GM12865 (cell line): Measurements from ENCODE around the gene GDE1.

Experiments used
- DNase-seq: peaks from one replicate; pipeline ENCODE4 v3.0.0; 2010; ENCODE audit warnings: low read depth
- H3K4me3 ChIP-seq: 2 replicates; pipeline ENCODE4 v1.5.1; 2011; ENCODE audit warnings: mild to moderate bottlenecking, low read depth, low read length, control low read depth
- TF ChIP-seq, protein P1 (sequence below): IDR thresholded peaks from 2 replicates; pipeline ENCODE4 v1.5.1; 2011; ENCODE audit warnings: low read length, control low read depth, low read depth, inconsistent platforms; ENCODE audit not compliant: insufficient read depth; ENCODE audit errors: missing control alignments

Gene GDE1

DNA sequence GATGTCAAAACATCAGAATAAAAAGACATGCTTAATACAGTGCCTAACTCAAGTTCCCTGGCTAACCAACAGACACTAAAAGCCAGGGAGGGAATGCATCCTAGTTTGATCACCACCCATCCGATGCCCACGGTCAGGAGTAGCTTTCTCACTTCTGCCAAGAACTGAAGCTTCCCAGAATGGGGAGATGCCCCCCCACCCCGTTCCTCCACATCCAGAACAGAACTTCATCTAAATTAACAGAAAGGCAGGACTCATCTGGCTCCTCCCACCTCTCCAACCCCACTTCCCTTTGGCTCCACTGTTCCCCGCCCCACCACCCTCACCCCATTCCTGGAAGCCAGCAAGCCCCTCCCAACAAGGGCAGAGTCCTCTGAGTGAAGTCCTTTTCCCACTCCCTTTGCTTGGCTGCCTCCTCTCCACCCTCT is 33.7 kb downstream of the GDE1 start:
- TF ChIP-seq, protein P1, sequence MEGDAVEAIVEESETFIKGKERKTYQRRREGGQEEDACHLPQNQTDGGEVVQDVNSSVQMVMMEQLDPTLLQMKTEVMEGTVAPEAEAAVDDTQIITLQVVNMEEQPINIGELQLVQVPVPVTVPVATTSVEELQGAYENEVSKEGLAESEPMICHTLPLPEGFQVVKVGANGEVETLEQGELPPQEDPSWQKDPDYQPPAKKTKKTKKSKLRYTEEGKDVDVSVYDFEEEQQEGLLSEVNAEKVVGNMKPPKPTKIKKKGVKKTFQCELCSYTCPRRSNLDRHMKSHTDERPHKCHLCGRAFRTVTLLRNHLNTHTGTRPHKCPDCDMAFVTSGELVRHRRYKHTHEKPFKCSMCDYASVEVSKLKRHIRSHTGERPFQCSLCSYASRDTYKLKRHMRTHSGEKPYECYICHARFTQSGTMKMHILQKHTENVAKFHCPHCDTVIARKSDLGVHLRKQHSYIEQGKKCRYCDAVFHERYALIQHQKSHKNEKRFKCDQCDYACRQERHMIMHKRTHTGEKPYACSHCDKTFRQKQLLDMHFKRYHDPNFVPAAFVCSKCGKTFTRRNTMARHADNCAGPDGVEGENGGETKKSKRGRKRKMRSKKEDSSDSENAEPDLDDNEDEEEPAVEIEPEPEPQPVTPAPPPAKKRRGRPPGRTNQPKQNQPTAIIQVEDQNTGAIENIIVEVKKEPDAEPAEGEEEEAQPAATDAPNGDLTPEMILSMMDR = no peak
- H3K4me3 ChIP-seq = no peak overlapping the region

DNA sequence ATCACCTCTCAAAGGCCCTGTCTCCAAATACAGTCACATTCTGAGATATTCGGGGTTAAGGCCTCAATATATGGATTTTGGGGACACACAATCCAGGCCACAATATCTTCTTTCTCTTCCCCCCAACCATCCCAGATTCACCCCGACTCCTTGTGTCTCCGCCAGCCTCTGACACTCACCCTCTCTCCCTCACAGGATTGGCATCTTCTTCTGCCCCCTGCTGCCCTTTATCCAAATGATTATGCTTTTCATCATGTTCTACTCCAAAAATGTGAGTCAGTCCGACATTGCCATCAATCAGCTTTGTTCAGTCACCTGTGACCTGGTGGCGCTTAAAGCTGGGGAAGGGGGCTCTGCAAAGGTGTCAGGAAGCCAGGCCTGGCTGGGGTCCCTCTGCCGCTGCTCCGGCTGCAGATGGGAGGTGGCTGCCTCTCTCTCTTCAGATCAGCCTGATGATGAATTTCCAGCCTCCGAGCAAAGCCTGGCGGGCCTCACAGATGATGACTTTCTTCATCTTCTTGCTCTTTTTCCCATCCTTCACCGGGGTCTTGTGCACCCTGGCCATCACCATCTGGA is 35.1 kb downstream of the GDE1 start:
- TF ChIP-seq, protein P1 = no peak
- DNase-seq = no peak
- H3K4me3 ChIP-seq = no peak overlapping the region

More for the DNA sequence above, 33.7 kb downstream of the GDE1 start:
- DNase-seq = no peak

GRCh38 chr16:19486051-19486450 is 35.8 kb downstream of the GDE1 start:
- no peak overlapping the region for H3K4me3 ChIP-seq
- TF ChIP-seq, protein P1 = no peak
- no peak for DNase-seq

GRCh38 chr16:19485611-19486010 is 36.3 kb downstream of the GDE1 start:
- TF ChIP-seq, protein P1 = no peak
- DNase-seq = no peak
- no peak overlapping the region for H3K4me3 ChIP-seq

GRCh38 chr16:19484096-19484495 is 37.8 kb downstream of the GDE1 start:
- DNase-seq = no peak
- TF ChIP-seq, protein P1 = no peak
- no peak overlapping the region for H3K4me3 ChIP-seq

DNA sequence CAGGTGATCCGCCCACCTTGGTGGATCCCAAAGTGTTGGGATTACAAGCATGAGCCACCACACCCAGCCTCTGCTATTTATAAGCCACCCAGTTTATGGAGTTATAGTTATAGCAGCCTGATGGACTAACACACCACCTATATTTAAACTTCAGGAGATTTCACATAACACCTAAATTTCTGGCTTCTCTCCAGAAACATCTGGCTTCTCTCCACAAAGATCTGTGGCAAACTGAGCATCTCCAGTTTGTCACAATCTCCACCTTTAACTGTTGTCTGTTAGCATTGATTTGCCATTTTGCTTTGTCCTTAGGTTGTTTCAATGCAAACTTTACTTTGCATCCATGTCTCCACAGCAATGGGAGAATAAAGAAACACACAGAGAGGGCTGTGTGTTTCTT is 39.6 kb downstream of the GDE1 start:
- no peak overlapping the region for H3K4me3 ChIP-seq
- TF ChIP-seq, protein P1 = no peak
- no peak for DNase-seq

GRCh38 chr16:19481769-19482168 is 40.1 kb downstream of the GDE1 start:
- no peak for DNase-seq
- H3K4me3 ChIP-seq = no peak overlapping the region
- TF ChIP-seq, protein P1 = no peak
